SK-N-SH treated with all-trans-retinoic acid at 6 μM for 48 hours (cell line): ENCODE results near the gene PPP2R3B.

Experiments
- CSDC2 ChIP-seq: fragments of 250-450 bp; sonication (Bioruptor Pico); IDR thresholded peaks from 2 replicates; pipeline ENCODE4 v1.5.0; 2020; ENCODE audit warnings: mild to moderate bottlenecking, moderate library complexity
- CSRNP3 ChIP-seq: fragments of 250-450 bp; sonication (Bioruptor Pico); IDR thresholded peaks from 2 replicates; pipeline ENCODE4 v1.5.1; 2021; ENCODE audit warnings: mild to moderate bottlenecking, moderate library complexity
- GLIS3 ChIP-seq: fragments of 250-450 bp; sonication (Bioruptor Pico); IDR thresholded peaks from 2 replicates; pipeline ENCODE4 v1.5.0; 2020; ENCODE audit warnings: mild to moderate bottlenecking, moderate library complexity
- ISL1 ChIP-seq: fragments of 250-450 bp; sonication (Bioruptor Pico); IDR thresholded peaks from 2 replicates; pipeline ENCODE4 v2.1.2; 2022; ENCODE audit warnings: mild to moderate bottlenecking, moderate library complexity
- PATZ1 ChIP-seq: fragments of 250-450 bp; sonication (Bioruptor Pico); IDR thresholded peaks from 2 replicates; pipeline ENCODE4 v1.8.0; 2020; ENCODE audit warnings: mild to moderate bottlenecking, moderate library complexity, borderline replicate concordance
- RARB ChIP-seq: fragments of 250-450 bp; sonication (Bioruptor Pico); IDR thresholded peaks from 2 replicates; pipeline ENCODE4 v1.8.0; 2021; ENCODE audit warnings: mild to moderate bottlenecking, moderate library complexity
- TOX ChIP-seq: fragments of 250-450 bp; sonication (Bioruptor Pico); IDR thresholded peaks from 2 replicates; pipeline ENCODE4 v1.8.0; 2021; ENCODE audit warnings: mild to moderate bottlenecking, moderate library complexity, borderline replicate concordance
- ZC3H10 ChIP-seq: fragments of 250-450 bp; sonication (Bioruptor Pico); IDR thresholded peaks from 2 replicates; pipeline ENCODE4 v1.5.1; 2021; ENCODE audit warnings: mild to moderate bottlenecking, moderate library complexity
- ZFP30 ChIP-seq: fragments of 450-650 bp; formaldehyde crosslinking; IDR thresholded peaks from 2 replicates; pipeline ENCODE4 v1.5.0; 2022; ENCODE audit warnings: mild to moderate bottlenecking, moderate library complexity
- ZNF565 ChIP-seq: fragments of 450-650 bp; formaldehyde crosslinking; conservative IDR thresholded peaks from 2 replicates; pipeline ENCODE4 v1.5.0; 2020; ENCODE audit warnings: low read depth, mild to moderate bottlenecking, moderate library complexity
- ZNF70 ChIP-seq: fragments of 450-650 bp; formaldehyde crosslinking; IDR thresholded peaks from 2 replicates; pipeline ENCODE4 v1.5.0; 2020; ENCODE audit warnings: mild to moderate bottlenecking, moderate library complexity
- TF ChIP-seq, protein P1 (sequence below): fragments of 250-450 bp; sonication (Bioruptor Pico); IDR thresholded peaks from 2 replicates; pipeline ENCODE4 v1.5.1; 2020; ENCODE audit warnings: low read depth, mild to moderate bottlenecking, moderate library complexity
- TF ChIP-seq, protein P2 (sequence below): fragments of 250-450 bp; sonication (Bioruptor Pico); IDR thresholded peaks from 2 replicates; pipeline ENCODE4 v1.8.0; 2021; ENCODE audit warnings: low read depth, mild to moderate bottlenecking, moderate library complexity, borderline replicate concordance

GRCh38 chrX:431492-432111 lies 44.9 kb upstream of the PPP2R3B start:
- TF ChIP-seq ZNF565 (CRISPR knock-in tag) = no peak
- TF ChIP-seq ZC3H10 = no peak
- no peak for TF ChIP-seq ZNF70 (CRISPR knock-in tag)
- TF ChIP-seq RARB = no peak
- no peak for TF ChIP-seq PATZ1 (CRISPR knock-in tag)
- TF ChIP-seq, protein P1, sequence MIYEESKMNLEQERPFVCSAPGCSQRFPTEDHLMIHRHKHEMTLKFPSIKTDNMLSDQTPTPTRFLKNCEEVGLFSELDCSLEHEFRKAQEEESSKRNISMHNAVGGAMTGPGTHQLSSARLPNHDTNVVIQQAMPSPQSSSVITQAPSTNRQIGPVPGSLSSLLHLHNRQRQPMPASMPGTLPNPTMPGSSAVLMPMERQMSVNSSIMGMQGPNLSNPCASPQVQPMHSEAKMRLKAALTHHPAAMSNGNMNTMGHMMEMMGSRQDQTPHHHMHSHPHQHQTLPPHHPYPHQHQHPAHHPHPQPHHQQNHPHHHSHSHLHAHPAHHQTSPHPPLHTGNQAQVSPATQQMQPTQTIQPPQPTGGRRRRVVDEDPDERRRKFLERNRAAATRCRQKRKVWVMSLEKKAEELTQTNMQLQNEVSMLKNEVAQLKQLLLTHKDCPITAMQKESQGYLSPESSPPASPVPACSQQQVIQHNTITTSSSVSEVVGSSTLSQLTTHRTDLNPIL (CRISPR knock-in tag) = no peak
- no peak for TF ChIP-seq GLIS3 (CRISPR knock-in tag)
- TF ChIP-seq CSDC2 (CRISPR knock-in tag) = no peak
- no peak for TF ChIP-seq TOX (CRISPR knock-in tag)
- TF ChIP-seq ZFP30 = no peak
- TF ChIP-seq, protein P2, sequence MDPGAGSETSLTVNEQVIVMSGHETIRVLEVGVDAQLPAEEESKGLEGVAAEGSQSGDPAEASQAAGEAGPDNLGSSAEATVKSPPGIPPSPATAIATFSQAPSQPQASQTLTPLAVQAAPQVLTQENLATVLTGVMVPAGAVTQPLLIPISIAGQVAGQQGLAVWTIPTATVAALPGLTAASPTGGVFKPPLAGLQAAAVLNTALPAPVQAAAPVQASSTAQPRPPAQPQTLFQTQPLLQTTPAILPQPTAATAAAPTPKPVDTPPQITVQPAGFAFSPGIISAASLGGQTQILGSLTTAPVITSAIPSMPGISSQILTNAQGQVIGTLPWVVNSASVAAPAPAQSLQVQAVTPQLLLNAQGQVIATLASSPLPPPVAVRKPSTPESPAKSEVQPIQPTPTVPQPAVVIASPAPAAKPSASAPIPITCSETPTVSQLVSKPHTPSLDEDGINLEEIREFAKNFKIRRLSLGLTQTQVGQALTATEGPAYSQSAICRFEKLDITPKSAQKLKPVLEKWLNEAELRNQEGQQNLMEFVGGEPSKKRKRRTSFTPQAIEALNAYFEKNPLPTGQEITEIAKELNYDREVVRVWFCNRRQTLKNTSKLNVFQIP (CRISPR knock-in tag) = no peak
- TF ChIP-seq CSRNP3 (CRISPR knock-in tag) = no peak
- TF ChIP-seq ISL1 (CRISPR knock-in tag) = no peak
